Astrocyte (in vitro differentiated cells and primary cell): ENCODE measurements around the gene ASXL1. TPM values are rescaled to one million over a fixed set of nuclear protein-coding genes. Genes with fewer than 3 reads are reported as not detected.
A peak's percentile ranks its signal among the peaks of the same experiment; 100 is the strongest.

Source experiments
- DNase-seq: peaks from one replicate; pipeline ENCODE4 v3.0.0-alpha.2; 2010; ENCODE audit warnings: low read depth
- FAIRE-seq: peaks from 2 replicates; lab custom pipeline; 2011; peaks lifted over from hg19 to GRCh38; lab: Jason Lieb, UNC
- H2AFZ ChIP-seq: 2 replicates; pipeline ENCODE4 v1.6.0; 2012; ENCODE audit warnings: low read depth, low read length, inconsistent platforms
- H3K27ac ChIP-seq: 2 replicates; pipeline ENCODE4 v1.5.1; 2011; ENCODE audit warnings: low read depth, low read length, inconsistent platforms
- H3K27me3 ChIP-seq: 2 replicates; pipeline ENCODE4 v1.6.0; 2011; ENCODE audit warnings: low read length, inconsistent platforms; ENCODE audit not compliant: insufficient read depth
- H3K36me3 ChIP-seq: 2 replicates; pipeline ENCODE4 v1.5.1; 2011; ENCODE audit warnings: low read length, inconsistent platforms; ENCODE audit not compliant: insufficient read depth
- H3K4me1 ChIP-seq: 2 replicates; pipeline ENCODE4 v1.5.1; 2011; ENCODE audit warnings: low read length, inconsistent platforms; ENCODE audit not compliant: insufficient read depth
- H3K4me2 ChIP-seq: 2 replicates; pipeline ENCODE4 v1.6.0; 2012; ENCODE audit warnings: low read length, inconsistent platforms
- H3K4me3 ChIP-seq: 2 replicates; pipeline ENCODE4 v1.5.1; 2011; ENCODE audit warnings: low read depth, mild to moderate bottlenecking, low read length, inconsistent platforms; ENCODE audit not compliant: insufficient read depth
- H3K79me2 ChIP-seq: 2 replicates; pipeline ENCODE4 v1.6.0; 2012; ENCODE audit warnings: mild to moderate bottlenecking, low read length, inconsistent platforms; ENCODE audit not compliant: insufficient read depth
- H3K9ac ChIP-seq: 2 replicates; pipeline ENCODE4 v1.6.0; 2012; ENCODE audit warnings: mild to moderate bottlenecking, low read length, inconsistent platforms
- H3K9me3 ChIP-seq: 2 replicates; pipeline ENCODE4 v1.5.1; 2012; ENCODE audit warnings: low read depth, mild to moderate bottlenecking, low read length, inconsistent platforms; ENCODE audit not compliant: insufficient read depth
- H4K20me1 ChIP-seq: 2 replicates; pipeline ENCODE4 v1.6.0; 2012; ENCODE audit warnings: low read length, inconsistent platforms; ENCODE audit not compliant: insufficient read depth
- H3K27ac Mint-ChIP-seq: one replicate; pipeline ENCODE4 v1.8.0; 2021; ENCODE audit warnings: mild to moderate bottlenecking, mixed read lengths; ENCODE audit not compliant: unreplicated experiment
- H3K27me3 Mint-ChIP-seq: one replicate; pipeline ENCODE4 v1.8.0; 2021; ENCODE audit warnings: low read depth, mixed read lengths; ENCODE audit not compliant: unreplicated experiment
- H3K36me3 Mint-ChIP-seq: one replicate; pipeline ENCODE4 v1.8.0; 2021; ENCODE audit warnings: low read depth, mixed read lengths; ENCODE audit not compliant: unreplicated experiment
- H3K4me1 Mint-ChIP-seq: one replicate; pipeline ENCODE4 v1.8.0; 2021; ENCODE audit warnings: low read depth, mixed read lengths; ENCODE audit not compliant: unreplicated experiment
- H3K4me3 Mint-ChIP-seq: one replicate; pipeline ENCODE4 v1.8.0; 2021; ENCODE audit warnings: mild to moderate bottlenecking, moderate library complexity, mixed read lengths; ENCODE audit not compliant: unreplicated experiment
- H3K9me3 Mint-ChIP-seq: one replicate; pipeline ENCODE4 v1.8.0; 2021; ENCODE audit warnings: mild to moderate bottlenecking, mixed read lengths; ENCODE audit not compliant: unreplicated experiment
- CTCF ChIP-seq: IDR thresholded peaks from 2 replicates; pipeline ENCODE4 v1.5.1; 2011; ENCODE audit warnings: low read depth, mild to moderate bottlenecking, inconsistent platforms, low read length, moderate library complexity; ENCODE audit not compliant: insufficient read depth
- EZH2 ChIP-seq: IDR thresholded peaks from 2 replicates; pipeline ENCODE4 v1.6.1; 2012; ENCODE audit warnings: mild to moderate bottlenecking, low read length, inconsistent platforms; ENCODE audit not compliant: insufficient read depth
- total RNA-seq: library from RNA; stranded (reverse); gene quantifications from 2 replicates; pipeline ENCODE4 v1.2.1, GENCODE V29; 2021

ASXL1 gene
- total RNA-seq, 1 donor from 2014 or later: 62.4 TPM

GRCh38 chr20:32477594-32478512, 119.7 kb downstream of the ASXL1 start:
- peaks cover 72% of the 10 kb centered on the region for H3K4me1 ChIP-seq
- H3K9me3 ChIP-seq: no peaks in the 10 kb centered on the region
- no peaks in the 10 kb centered on the region for H3K27me3 ChIP-seq
- H3K4me2 ChIP-seq: no peak overlapping the region
- no peak for DNase-seq
- H3K4me3 Mint-ChIP-seq: no peak overlapping the region
- no peak overlapping the region for H2AFZ ChIP-seq
- H3K27ac Mint-ChIP-seq: peak overlapping the region; percentile 62
- H3K4me1 Mint-ChIP-seq: peaks cover 48% of the 10 kb centered on the region
- H3K9ac ChIP-seq: no peak overlapping the region
- no peak for FAIRE-seq
- H3K79me2 ChIP-seq: peaks cover 95% of the 10 kb centered on the region
- H3K27ac ChIP-seq: no peak overlapping the region
- no peak for TF ChIP-seq CTCF
- TF ChIP-seq EZH2: no peak
- H3K36me3 Mint-ChIP-seq: peaks cover 2% of the 10 kb centered on the region
- no peaks in the 10 kb centered on the region for H3K36me3 ChIP-seq
- H3K9me3 Mint-ChIP-seq: no peaks in the 10 kb centered on the region
- H3K27me3 Mint-ChIP-seq: no peaks in the 10 kb centered on the region
- H4K20me1 ChIP-seq: peaks cover 68% of the 10 kb centered on the region
- H3K4me3 ChIP-seq: no peak overlapping the region

DNA sequence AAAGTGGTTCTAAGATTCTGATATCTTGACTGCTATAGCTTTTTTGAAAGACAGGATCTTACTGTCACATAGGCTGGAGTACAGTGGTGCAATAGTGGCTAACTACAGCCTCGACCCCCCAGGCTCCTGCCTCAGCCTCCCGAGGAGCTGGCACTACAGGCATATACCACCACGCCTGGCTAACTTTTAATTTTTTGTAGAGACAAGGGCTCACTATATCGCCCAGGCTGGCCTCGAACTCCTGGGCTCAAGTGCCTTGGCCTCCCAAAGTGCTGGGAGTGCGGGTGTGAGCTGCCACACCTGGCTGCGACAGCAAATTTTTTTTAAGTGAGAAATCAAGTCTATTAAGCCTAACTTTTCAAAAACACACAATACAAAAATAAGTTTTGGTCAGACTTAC, 120.4 kb downstream of the ASXL1 start:
- Mint-ChIP-seq H3K27ac (no peak overlapping the region), H3K9me3 (no peaks in the 10 kb centered on the region), H3K27me3 (no peaks in the 10 kb centered on the region), H3K36me3 (peaks cover 2% of the 10 kb centered on the region), H3K4me3 (no peak overlapping the region), H3K4me1 (peaks cover 45% of the 10 kb centered on the region)
- H4K20me1 ChIP-seq: peaks cover 68% of the 10 kb centered on the region
- no peaks in the 10 kb centered on the region for H3K36me3 ChIP-seq
- H3K27ac ChIP-seq: no peak overlapping the region
- DNase-seq (no peak), FAIRE-seq (no peak)
- no peak overlapping the region for H2AFZ ChIP-seq
- peaks cover 88% of the 10 kb centered on the region for H3K79me2 ChIP-seq
- H3K4me1 ChIP-seq: peaks cover 65% of the 10 kb centered on the region
- no peak overlapping the region for H3K4me3 ChIP-seq
- H3K27me3 ChIP-seq: no peaks in the 10 kb centered on the region
- H3K9ac ChIP-seq: no peak overlapping the region
- H3K4me2 ChIP-seq: no peak overlapping the region
- H3K9me3 ChIP-seq: no peaks in the 10 kb centered on the region
- TF ChIP-seq CTCF: no peak
- TF ChIP-seq EZH2: no peak

DNA sequence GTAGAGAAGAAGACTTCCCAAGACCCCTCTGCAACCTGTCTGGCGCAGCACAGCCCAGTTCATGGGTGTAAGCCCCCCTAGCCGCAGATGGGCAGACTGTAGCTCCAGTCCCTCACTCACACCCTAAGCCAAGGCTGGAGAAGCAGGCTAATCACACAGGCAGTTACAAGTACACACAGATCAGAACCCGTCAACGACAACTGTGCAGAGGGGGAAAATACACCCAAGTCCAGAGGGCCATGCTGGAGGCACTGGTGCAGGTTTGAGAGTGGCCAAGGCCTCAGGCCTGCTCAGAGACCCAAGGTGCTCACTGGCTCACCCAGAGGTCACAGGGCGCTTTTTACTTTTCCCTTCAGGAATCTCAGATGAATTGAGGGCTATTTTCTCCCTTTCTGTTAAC, 120.9 kb downstream of the ASXL1 start:
- FAIRE-seq (no peak), DNase-seq (no peak)
- Histone ChIP-seq H3K4me1 (peaks cover 60% of the 10 kb centered on the region), H3K27me3 (no peaks in the 10 kb centered on the region), H3K36me3 (no peaks in the 10 kb centered on the region), H3K4me3 (no peak overlapping the region), H2AFZ (no peak overlapping the region), H3K79me2 (peaks cover 84% of the 10 kb centered on the region), H3K27ac (no peak overlapping the region), H4K20me1 (peaks cover 68% of the 10 kb centered on the region), H3K9ac (no peak overlapping the region), H3K9me3 (no peaks in the 10 kb centered on the region), H3K4me2 (no peak overlapping the region)
- Mint-ChIP-seq H3K27ac (peak overlapping the region; percentile 62), H3K4me3 (peak overlapping the region; percentile 50), H3K36me3 (peaks cover 2% of the 10 kb centered on the region), H3K4me1 (peaks cover 43% of the 10 kb centered on the region), H3K9me3 (no peaks in the 10 kb centered on the region), H3K27me3 (no peaks in the 10 kb centered on the region)
- TF ChIP-seq CTCF (no peak), EZH2 (no peak)
